HL-60/S4 (cell line): Measurements from ENCODE around the gene KIAA2012.

Experiments
- in situ Hi-C: fragments of 300-500 bp; cut with MboI; formaldehyde crosslinking; loops from 2 replicates; pipeline ENCODE4 v1.14.3; 2022; ENCODE audit warnings: low sequenced_read_pairs

KIAA2012 gene

DNA sequence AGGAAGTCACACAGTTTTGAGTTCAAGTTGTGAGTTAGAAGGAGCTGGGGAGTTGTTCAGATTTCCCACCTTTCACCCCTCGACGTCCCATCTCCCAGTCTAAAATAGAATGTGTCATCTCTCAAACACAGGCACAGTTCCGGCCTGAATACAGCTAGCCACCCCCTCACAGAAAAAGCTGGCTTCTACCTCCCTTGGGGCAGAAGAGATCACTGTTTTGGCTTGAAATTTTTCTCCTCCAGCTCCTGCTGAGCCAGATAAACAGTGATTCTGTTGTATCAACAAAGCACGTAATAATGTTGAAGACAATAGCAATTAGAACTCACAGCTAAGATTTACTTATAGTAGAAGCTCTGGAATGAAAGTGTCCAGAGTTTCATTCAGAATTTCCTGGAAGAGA, 74.7 kb downstream of the KIAA2012 start:
- in situ Hi-C loops = no loop called here

DNA sequence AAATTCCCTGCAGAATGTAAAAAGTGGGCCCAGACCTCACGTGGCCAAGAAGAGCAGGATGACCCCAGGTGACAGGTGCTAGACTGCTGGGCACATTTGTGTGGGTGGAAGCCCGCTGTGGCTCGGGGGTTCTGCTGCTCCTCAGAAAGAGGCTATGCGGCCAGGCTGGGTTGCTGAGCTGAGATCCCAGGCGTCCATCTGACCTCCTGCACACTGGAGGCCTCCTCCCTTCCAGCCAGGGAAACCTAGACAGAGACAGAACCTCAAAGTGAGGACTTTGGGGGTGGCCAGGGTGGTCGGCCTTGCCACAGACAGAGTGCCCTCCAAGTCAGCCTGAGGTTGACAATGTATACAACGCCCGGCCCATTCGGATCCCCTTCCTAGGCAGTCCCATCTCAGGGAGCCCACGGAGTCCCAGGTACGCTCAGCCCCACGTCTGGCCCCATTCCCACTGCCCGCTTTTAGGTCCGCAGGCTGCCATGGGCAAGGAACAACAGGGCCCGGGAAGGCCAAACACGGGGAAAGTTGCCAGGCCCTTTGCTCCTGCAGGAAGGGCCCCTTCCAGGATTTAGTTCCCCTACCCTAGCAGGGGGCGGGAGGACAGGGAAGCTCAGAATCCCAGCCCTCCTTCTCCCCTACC, 75.6 kb downstream of the KIAA2012 start:
- in situ Hi-C loops = no loop called here

DNA sequence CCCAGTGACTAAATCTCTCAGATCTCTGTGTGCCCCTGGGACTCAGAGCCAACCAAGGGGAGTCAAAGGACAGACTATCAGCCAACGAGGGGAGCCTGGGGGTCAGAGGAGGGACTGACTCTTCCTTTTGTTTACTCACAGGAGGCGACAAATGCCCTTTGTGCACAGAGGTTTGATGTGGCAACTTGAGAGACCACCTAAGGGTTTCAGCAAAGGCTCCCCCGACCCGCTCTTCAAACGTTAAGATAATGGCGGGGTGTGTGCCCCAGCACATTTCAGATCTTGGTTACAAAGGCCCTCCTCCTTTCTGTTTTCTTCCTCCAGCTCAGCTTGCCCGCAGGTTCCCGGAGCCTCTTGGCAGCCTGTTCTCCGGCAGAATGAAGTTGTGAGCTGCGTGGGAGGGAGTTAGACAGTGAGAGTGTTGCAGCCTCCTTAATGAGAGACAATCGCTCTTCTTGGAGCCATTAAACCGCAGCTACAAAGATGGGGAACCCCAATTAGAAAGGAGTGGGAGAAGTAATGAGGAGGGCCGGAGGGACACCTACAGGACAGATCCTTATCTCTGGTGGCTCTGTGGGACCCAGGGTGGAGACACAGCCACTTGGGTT, 76.2 kb downstream of the KIAA2012 start:
- in situ Hi-C loops = no loop called here

DNA sequence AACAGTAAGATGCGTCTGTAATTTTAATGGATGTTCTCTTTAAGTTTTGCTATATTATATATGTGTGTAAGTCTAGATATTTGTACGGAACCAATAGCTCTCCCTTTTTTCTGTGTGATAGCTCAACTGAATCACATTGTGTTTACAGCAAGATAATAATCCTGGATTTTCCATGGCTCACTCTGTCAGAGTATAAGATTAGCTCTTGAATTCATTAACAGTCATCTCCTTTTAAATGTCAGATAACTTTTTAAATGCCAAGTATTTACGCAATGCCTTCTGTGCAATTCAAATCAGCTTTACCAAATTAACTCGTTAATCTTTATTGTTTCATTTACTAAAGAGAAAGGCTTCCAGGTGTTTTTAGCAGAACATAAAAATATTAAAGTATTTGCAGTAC, 76.9 kb downstream of the KIAA2012 start:
- in situ Hi-C loops = no loop called here

DNA sequence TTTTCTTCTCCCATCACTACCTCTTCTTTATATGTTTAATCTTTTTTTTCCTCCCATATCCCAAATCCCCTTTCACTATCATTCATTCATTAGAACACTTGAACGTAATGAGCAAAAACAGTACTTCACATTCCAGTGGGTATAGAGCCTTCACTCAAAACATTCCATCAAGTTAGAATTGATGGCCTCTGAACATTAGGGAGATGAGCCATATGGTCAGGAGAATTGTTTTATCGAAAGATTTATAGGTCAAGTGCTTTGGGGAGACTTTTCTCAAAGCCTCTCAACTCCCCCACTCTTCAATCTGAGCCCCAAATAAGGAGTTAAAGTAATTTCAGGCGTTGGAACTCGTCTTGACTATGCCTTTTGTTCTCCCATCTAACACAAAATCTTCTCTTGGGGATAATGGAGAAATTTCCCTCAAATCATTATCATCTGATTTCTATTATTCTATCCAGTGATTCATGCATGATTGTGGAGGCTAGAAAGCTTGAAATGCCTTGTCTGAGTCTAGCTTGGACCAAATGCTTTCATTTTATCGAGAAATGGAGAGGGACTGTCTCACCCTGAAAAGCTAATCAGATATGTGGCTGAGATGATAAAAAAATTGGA, 79.2 kb downstream of the KIAA2012 start:
- in situ Hi-C loops = no loop called here

DNA sequence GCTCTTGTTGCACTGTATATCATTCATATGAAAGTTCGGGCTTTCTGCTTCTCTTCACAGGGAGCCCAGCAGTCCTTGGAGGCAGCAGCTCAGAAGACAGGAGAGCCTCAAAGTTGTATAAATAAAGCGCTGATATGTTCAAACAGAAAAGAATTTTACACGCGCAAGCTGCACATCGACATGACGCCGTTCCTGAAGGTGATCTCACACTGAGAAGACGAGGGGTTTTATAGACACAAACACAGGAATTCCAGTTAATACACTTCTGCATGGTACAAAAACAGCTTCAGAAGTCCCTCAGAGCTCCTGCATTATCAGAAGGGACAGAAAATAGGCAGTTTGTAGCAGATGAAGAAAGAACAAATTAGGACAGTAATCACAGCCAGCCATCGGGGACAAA, 81.6 kb downstream of the KIAA2012 start:
- in situ Hi-C loops = no loop called here

DNA sequence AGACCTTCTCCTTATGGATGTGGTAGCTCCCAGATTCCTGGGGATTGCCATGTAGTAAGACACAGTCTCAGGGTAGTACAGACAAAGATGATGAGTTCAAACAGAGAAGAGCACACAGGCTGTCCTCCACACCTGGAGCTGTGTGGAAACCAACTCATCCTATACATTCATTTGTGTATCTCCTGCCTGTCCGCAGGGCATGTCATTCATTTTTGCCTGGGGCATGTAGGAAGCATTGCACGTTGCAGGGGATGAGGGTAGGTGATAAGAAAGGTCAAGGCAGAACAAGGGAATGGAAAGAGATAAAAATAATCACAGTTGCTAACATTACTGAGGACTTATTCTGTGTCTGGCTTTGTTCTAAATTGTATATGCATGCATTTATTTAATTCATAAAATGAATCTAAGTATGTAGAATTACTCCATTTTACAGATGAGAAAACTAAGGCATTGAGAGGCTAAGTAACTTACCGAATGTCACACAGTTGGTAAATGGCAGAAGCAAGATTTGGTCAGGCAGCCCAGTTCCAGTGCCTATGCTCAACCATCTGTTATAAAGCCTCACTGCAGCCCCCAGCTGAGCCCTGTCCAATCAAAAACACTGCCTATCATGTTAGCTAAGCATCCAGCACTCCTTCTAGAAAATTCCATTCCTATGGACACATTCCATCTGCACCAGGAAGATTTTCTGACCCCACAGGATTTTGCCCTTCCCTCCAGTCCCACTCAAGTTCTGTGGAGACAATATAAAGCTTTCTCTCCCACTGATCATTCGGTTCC, 84.3 kb downstream of the KIAA2012 start:
- in situ Hi-C loops = no loop called here

DNA sequence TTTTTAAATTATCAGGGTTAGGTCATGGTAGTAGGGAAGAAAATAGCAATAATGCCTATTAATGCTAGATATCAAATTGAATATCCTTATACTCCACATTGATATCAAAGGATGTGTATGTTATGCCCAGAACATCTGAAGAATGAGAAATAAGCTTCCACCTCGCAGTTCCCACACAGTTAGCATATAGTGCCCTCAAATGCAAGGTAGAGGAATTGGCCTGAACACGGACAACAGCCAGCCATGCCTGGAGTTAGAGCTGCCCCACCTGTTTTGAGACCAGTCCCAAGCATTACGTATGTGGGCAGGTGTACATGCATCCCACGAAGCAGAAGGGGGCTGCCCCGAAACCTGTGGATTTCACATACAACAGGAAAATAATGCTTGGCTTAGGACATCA, 85.7 kb downstream of the KIAA2012 start:
- in situ Hi-C loops = no loop called here

DNA sequence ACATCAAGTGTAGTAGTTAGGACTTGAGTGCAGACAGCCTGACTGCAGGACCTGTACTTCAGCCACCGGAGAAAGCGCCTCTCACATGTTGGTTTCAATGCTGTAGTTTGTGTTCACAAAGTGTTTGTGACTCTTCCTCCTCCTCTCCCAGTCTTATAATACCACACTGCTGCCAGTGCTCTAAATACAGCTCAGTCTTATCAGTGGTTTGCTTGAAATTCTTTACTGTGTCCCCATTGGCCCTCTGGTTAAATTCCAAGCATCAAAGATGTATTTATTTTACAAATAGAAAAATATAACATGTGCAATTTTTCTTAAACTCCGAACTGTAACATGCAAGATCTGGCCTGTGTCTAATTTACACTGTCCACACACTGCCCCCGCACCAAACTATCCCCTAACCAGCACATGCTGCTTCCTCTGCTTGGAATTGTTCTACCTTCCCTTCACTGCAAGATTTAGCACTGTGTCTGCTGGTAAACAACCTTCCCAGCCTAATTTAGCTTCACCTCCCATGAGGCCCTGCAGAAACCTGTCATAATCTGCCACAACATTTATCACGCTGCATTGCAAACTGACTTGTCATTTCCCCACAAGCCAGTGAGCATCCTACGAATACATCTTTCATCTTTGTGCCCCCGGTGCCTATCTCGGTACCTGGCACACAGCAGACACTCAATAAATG, 88.2 kb downstream of the KIAA2012 start:
- in situ Hi-C loops = no loop called here

DNA sequence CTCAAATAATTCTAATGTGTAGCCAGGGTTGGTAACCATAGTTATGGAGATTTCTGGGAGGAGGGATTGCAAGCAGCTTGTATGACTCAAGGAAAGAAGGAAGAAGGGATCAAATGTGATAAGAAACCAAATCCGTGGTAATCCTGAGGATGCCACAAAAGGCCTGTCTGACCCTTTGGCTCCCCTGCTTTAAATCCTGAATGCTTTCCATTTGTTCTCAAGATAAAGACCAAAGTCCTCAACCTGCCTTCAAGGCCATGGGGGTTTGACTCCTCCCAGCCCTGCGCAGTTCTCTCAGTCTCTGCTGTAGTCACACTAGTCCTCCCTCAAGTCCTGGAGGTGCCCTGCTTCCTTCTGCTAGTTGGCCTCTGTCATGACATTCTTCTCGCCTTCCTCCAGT, 91.4 kb downstream of the KIAA2012 start:
- in situ Hi-C loops = no loop called here

DNA sequence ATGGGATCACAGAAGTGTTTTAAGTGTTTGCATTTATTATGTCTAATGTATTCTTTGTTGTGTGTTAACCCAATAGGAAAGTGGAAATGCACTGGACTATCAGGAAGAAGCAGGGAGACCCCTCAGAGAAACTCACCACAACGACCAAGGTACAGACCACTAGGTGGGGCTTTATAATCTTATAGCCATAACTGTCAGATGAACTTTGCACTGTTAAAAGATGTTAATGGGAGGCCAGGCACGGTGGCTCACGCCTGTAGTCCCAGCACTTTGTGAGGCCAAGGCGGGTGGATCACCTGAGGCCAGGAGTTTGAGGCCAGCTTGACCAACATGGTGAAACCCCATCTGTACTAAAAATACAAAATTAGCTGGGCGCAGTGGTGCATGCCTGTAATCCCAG, 92.2 kb downstream of the KIAA2012 start:
- in situ Hi-C loops = no loop called here

DNA sequence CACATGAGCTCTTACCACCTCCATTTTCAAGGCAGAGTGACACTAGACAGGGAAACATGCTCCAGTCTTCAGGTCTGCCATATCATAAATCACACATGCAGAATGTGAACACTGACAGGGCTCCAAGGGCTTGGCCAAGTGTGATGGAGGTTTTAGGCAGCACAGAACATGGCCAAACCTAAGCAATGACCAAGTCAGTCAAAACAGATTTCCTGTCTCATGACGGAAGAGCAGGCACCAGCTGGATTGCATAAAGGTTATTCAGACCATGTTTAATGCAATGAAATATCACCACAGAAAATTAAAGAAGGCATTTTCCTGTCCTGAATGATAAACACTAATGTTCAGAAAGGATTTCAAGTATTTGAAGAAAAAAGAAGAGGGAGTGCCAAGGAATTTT, 92.9 kb downstream of the KIAA2012 start:
- in situ Hi-C loops = no loop called here

DNA sequence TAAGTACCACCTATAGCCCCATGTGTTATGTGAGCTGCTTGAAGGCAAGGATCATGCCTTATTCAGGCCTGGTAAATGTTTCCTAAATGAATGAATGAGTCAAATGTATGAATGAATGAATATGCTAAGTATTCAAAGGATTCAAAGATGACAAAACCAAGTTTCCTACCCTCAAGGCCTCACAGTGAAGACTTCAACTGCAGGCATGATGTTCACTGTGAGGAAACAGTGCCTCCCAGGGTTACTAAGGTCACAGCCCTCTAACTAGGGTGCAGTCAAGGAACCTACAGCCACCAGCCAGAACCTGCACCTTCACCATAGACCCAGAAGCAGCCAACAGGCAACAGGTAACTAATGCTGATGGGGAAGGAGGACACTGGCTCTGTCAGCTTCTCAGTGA, 96.1 kb downstream of the KIAA2012 start:
- in situ Hi-C loops = no loop called here

DNA sequence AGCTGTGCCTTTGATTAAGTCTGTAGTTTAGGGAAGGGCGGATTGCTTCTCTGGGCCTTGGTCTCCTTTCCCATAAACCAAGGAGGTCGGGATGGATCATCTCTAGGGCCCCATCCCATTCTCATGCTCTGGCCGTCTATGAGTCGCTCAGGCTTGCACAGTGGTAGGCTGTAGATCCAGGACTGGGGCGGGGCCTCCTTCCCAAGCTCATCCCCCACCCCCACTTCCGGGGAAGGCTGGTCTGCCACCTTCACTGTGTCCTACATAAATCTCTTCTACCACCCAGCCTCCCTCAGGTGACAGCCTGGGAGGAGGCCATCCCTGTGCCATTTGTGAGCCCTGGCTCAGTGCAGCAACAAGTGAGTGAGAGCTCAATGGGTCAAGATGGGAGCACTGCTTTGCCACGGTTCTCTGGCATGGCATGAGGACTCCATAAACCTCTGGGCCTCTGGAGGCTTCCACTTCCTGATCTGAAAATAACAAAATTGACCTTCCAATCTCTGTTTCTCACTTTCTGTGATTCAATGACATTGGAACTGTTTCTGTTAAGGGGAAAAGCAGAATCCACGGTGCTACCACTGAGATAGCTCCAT, 96.9 kb downstream of the KIAA2012 start:
- in situ Hi-C loops = no loop called here

DNA sequence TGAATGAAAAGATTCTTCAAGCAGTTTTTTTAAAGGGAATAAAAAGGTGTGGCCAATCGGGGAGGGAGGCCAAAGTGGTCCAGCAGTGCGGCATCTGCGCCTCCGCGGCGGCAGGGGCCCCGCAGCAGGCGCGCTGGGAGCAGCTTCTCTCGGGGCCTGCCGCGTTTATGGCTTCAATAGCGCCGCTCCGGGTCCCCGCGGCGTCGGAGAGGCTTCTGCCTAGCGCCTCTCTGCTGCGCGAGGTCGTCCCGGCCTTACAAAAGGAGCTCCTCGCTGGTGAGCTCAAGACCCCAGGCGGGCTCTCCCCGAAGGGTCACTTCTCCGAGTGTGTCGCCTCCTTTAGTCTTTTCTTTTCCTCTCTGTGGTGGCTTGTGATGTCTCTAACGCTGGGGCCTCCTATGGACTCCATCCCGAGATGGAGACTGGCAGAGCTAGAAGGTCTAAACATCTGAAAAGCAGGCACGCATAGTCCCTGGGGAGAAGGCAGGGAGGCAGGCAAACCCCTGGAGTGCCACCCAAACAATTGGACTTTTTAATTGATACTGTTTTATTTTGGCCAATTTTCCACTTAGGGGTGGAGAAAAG, 98.3 kb downstream of the KIAA2012 start:
- in situ Hi-C loops = no loop called here

DNA sequence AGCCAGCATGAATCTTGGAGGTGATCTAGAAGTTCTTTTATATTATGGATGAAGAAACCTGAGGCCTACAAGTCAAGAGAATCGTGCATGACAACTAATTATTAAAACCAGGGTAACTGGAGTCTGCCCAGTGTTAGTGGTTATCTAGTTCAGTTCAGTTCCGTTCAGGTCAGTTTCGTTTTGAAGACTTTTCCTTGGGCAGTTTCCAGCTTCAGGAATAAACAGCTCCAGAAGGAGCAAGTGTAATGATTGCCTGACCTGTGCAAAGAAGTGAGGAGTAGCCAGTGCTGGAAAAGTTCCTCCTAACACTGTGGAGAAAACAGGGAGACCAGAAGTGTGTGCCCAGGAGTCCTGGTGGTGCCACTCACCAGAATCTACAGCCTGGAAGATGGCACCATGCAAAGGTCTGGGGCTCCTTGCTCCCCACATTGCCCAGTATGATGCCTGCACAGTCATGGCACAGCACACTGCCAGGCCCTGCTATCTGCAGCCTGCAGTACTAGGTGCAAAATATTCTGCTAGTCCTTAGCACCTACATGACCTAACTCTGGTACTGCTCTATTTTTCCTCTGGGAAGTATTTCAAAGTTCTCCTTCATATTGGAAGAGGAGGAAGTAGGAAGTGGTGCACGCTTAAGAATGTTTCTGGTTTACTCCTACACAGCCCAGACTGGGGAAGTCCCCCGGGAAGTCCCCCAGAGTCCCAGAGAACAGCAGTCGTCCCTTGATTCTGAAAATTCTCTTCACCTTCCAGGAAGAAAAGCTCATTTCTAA, 99.6 kb downstream of the KIAA2012 start:
- in situ Hi-C loops = no loop called here

DNA sequence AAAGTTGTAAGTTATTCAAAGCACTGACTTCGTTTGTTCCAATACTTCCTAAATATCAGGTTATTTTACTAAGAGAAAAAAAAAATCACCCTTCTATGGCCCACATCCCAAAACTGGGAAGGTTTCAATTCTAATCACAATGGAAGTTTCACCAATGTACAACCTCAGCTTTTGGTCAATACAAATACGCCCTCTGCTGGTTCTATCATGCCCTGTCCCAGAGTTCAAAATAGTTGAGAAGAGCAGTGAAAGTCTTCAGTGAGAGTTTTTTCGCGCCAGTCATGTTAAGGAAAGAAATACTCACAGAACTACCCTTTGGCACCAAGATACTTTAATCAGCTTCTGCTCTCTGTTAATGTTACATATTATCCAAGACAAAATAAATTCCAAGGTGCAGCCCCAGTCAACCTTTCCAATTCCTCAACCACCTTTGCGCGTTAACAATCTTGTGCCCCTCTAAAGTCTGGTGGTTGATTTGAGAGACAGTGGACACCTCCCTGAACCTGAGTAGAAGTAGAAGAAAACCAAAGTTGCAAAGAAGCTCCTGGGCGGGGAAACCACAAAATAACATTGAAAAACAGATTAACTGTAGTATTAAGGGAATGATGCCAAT, 105.4 kb downstream of the KIAA2012 start:
- in situ Hi-C loops = loop anchor here (25.0 kb wide), 1 partner anchor 316 kb away; no protein-coding TSS in a partner anchor

DNA sequence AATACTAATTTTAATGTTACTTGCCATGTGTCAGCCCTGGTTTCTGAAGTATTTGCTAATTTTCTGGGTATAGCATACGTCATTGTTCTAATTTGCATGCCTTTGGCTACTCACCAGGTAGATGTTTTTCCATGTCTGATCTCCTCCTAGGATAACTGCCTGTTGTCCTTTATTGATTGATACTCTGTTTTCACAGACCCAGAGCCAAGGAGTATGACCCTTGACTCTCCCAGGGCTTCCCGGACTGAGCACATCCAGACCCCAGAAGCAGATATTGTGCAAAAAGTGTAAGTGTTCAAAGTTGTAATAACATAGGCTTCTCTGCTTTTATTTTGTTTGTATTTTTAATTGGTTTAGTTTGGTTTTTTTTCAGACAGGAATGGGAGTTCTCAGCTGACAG, 111.5 kb downstream of the KIAA2012 start:
- in situ Hi-C loops = loop anchor here (25.0 kb wide), 1 partner anchor 322 kb away; no protein-coding TSS in a partner anchor

DNA sequence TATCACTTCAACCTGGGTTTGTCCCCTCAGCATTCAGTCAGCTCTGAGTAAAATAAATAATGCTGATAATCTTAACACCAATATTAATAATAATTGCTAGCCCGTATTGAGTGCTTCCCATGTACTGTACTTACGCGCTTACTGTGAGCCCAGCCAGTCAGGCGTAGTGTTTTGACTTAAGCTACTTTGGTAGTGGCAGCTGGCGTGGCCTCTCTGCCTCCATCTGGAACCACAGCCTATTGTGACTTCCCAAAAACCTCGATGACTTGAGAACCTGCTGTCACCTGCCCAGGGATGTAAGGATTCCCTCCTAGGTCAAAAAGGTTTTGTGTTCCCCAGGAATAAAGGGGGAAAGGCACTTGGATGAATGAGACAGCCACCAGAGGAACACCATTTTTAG, 112.1 kb downstream of the KIAA2012 start:
- in situ Hi-C loops = loop anchor here (25.0 kb wide), 1 partner anchor 323 kb away; no protein-coding TSS in a partner anchor
